Measurements from ENCODE around the gene FNDC3A.

FNDC3A gene

GRCh38 chr13:49218493-49219051 lies 242.9 kb downstream of the FNDC3A start:
- DNase-seq (ENCODE audit: low read depth) = peak; percentile 40

DNA sequence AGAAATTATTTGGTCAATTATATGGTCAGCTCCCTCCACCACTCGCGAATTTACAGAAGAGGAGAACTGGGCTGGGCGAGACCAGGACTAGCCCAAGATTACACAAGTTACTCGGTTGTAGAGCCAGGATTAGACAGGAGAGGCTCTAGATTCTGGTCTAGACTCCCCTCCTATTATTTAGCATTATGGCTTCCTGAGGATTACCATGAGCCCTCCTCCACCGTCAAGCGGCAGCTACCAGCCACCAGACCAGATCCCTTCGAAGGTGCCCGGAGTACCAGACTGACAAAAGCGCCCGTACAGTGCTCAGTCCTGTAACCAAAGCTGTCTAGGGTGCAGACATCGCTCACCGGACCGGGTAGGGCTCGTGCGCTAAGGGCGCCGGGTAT lies 243.9 kb downstream of the FNDC3A start:
- DNase-seq (ENCODE audit: low read depth) = no peak

- DNase-seq (ENCODE audit: low read depth) = peak; percentile 22
Measured at GRCh38 chr13:49220036-49220855, 244.5 kb downstream of the FNDC3A start, which contains the start of gene MLNR. TSS of gene MLNR (plus strand) at chr13:49220338. CDS start at chr13:49220338, 0 bp downstream.

GRCh38 chr13:49220856-49221589 lies 245.3 kb downstream of the FNDC3A start:
- DNase-seq (ENCODE audit: low read depth) = peak; percentile 11

- no peak for DNase-seq (ENCODE audit: low read depth)
Measured at GRCh38 chr13:49221590-49221965, 245.9 kb downstream of the FNDC3A start.

DNA sequence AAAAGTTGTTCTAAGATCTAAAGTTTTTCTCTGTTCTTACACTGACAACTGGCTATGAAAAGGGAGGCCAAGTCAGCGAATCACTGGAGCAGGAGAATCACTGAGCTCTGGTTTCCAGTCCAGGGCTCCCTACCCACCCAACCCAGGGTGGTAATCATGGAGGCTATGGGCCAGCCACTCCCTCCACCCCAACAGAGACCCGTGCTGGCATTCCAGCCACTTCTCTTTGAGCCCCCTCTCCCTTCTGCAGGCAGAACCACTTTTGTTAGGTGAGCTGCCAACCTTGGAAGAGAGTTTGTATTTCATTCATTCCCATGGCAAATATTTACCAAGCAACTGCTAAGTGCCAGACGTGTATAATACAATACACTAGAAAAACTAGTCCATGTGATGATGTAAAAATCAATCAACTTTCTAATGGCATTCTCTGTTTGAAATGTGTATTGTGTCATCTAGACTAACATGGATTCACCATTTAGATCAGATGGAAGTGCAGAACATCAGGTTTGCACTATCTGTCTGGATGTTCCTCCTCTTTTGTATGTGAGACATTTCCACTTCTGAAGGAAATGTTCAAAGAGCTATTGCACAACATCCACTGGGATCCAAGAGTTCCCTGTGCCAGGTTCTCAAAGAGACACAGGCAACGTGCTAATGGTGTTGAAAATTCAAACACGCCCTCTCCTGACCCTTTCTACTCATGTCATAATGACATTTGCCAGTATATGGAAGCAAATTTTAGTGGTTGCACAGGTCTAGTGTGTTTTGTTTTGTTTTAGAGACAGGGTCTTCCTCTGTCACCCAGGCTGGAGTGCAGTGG lies 249.7 kb downstream of the FNDC3A start:
- DNase-seq (ENCODE audit: low read depth) = peak; percentile 22

GRCh38 chr13:49226613-49227012 lies 250.9 kb downstream of the FNDC3A start:
- no peak for DNase-seq (ENCODE audit: low read depth)

- DNase-seq (ENCODE audit: low read depth) = no peak
Measured at GRCh38 chr13:49234741-49235140, 259.0 kb downstream of the FNDC3A start.

DNA sequence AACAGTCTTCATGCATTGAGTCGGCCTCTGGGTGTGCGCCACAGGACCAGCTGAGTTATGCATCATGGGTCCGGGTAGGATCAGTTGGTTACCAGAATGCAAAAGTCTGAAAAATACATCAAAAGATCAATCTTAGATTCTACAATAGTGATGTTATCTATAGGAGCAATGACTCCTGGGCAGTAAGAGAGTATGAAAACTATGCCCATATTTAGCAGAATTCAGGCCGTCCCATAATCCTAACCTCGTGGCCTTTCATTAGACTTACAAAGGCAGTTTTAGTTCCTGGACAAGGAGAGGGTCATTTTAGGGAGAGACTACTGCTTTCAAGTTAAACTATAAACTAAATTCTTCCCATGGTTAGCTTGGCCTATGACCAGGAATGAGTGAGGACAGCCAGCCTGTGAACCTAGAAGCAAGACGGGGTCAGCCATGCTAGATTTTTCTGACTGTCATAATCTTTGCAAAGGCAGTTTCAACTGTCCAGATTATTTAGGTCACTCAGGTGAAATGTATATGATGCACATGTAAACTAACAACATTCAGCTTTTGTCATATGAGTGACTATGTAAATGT lies 260.2 kb downstream of the FNDC3A start:
- no peak for DNase-seq (ENCODE audit: low read depth)

GRCh38 chr13:49238621-49239020 lies 262.9 kb downstream of the FNDC3A start:
- DNase-seq (ENCODE audit: low read depth) = no peak

DNA sequence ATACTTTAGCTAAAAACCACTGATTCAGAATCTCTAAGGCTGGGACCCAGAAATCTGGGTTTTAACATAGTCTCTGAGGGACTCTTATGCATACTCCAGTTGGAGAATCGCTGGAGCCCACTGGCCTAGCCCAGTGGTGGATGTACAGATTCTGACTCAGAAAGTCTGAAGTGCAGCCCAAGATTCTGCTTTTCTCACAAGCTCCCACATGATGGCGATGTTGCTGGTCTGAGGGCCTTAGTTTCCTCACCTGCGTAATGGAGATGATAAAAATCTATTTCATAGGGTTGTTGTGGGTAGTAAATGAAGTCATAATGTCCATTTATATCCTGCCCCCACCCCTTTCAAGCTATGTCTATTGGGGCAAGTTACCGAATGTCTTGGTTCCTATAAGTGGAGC lies 264.3 kb downstream of the FNDC3A start:
- DNase-seq (ENCODE audit: low read depth) = peak; percentile 60

DNA sequence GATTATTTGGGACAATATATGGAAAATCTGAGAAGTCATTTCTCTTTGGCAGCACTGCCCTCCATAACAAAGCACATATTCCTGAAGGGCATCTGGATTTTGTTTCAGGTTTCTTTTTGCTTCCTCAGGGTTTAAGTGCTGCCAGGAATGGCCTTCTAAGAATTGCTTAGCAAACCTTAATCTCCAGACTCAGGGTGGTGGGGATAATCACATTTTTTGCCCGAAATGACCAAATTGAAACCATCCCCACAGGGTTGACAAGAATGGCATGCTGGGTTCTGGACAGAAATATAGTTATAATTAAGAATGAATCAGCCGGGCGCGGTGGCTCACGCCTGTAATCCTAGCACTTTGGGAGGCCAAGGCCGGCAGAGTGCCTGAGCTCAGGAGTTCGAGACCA lies 265.6 kb downstream of the FNDC3A start:
- DNase-seq (ENCODE audit: low read depth) = no peak

- DNase-seq (ENCODE audit: low read depth) = no peak
Measured at GRCh38 chr13:49245101-49245500, 269.4 kb downstream of the FNDC3A start.

- peak; percentile 5 for DNase-seq (ENCODE audit: low read depth)
Measured at GRCh38 chr13:49246850-49247642, 271.3 kb downstream of the FNDC3A start.

GRCh38 chr13:49247643-49248621 lies 272.2 kb downstream of the FNDC3A start, which contains the start of gene CDADC1:
TSS of gene CDADC1 (plus strand) at chr13:49247925. CDS start at chr13:49248038, 113 bp downstream.
- peak; percentile 97 for DNase-seq (ENCODE audit: low read depth)

DNA sequence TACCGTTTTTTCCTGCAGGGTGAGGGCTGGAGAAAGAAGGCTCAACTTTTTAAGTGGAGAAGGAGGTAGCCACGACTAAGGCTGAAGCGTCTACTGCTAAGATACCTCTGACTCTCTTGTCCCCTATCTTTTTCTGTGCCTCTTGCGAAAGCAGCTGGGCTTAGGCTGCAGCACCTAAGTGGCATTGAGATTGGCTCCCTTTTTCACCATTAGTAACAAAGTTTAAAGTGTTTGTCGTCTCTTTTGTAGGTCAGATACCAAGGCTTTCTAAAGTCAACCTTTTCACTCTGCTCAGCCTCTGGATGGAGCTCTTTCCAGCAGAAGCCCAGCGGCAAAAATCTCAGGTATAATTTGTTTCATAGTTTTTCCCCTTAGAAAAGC lies 272.9 kb downstream of the FNDC3A start:
- peak; percentile 21 for DNase-seq (ENCODE audit: low read depth)

GRCh38 chr13:49251326-49251725 lies 275.6 kb downstream of the FNDC3A start:
- DNase-seq (ENCODE audit: low read depth) = no peak

DNA sequence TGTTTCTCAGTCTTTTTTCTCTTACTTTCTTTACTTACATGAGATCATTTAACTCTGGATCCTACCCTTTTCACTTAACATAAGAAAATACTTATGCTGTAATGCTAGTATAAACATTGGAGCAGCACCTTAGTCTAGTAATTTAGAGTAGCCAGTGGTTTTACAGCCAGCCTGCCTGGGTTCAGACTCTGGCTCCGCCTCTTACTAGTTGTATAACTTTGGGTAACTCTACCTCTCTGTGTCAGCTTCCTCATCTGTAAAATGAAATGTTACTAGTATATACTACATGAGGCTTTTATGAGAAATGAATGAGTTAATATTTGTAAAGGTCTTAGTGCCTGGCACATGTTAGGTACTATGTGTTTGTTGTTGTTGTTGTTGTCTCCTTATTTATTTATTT lies 277.6 kb downstream of the FNDC3A start:
- no peak for DNase-seq (ENCODE audit: low read depth)

GRCh38 chr13:49254007-49254406 lies 278.3 kb downstream of the FNDC3A start:
- DNase-seq (ENCODE audit: low read depth) = no peak

DNA sequence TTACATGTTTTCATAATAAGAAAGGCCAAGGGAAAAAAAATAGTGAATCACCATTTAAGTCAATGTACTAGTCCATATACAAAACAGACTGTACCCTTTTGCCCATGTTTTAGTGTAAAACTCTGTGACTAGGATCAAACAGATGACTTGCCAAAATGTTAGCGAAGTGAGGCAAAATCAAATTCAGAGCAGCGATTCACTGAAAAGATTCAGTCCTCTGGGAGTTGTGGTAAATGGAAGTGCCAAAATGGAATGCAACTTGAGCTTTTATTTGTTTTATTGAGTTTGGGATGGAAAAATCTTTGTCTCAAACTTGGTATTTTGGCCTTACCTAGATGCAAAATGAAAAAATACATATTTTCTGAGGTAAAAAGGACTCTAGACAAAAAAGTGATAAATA lies 281.1 kb downstream of the FNDC3A start:
- no peak for DNase-seq (ENCODE audit: low read depth)
